HepG2 (cell line): ENCODE data around the gene NTPCR. TPM values are rescaled to one million over a fixed set of nuclear protein-coding genes. Genes with fewer than 3 reads are reported as not detected.

ENCODE experiments used
- BRD4 ChIP-seq: sonication (generic); formaldehyde crosslinking; IDR thresholded peaks from 2 replicates; pipeline ENCODE4 v1.4.0; 2020; ENCODE audit warnings: missing genetic modification reagents
- CBX2 ChIP-seq, 2 experiments: fragments of 200-600 bp in 1 of 2; sonication (generic); formaldehyde crosslinking in 1 of 2; IDR thresholded peaks; 2 replicates each; pipeline versions ENCODE4 v1.7.0 to v1.8.1; 2018 to 2022; ENCODE audit warnings: low read depth in 2 of 2, low read length in 1 of 2, mild to moderate bottlenecking in 1 of 2, missing genetic modification reagents in 1 of 2
- DNMT1 ChIP-seq: sonication (generic); formaldehyde crosslinking; IDR thresholded peaks from 2 replicates; pipeline ENCODE4 v1.5.1; 2020; ENCODE audit warnings: mild to moderate bottlenecking, missing genetic modification reagents
- HES4 ChIP-seq: sonication (generic); formaldehyde crosslinking; IDR thresholded peaks from 2 replicates; pipeline ENCODE4 v1.9.0; 2021; ENCODE audit warnings: mild to moderate bottlenecking, missing genetic modification reagents, borderline replicate concordance
- JUN ChIP-seq: sonication (generic); formaldehyde crosslinking; IDR thresholded peaks from 2 replicates; pipeline ENCODE4 v1.4.0; 2020; ENCODE audit warnings: mild to moderate bottlenecking, missing genetic modification reagents
- JUNB ChIP-seq: sonication (generic); formaldehyde crosslinking; IDR thresholded peaks from 2 replicates; pipeline ENCODE4 v1.8.0; 2022; ENCODE audit warnings: missing genetic modification reagents, mild to moderate bottlenecking, borderline replicate concordance
- KMT2A ChIP-seq: sonication (generic); formaldehyde crosslinking; IDR thresholded peaks from 2 replicates; pipeline ENCODE4 v1.4.0; 2020; ENCODE audit warnings: missing genetic modification reagents
- MAFG ChIP-seq: sonication (generic); formaldehyde crosslinking; IDR thresholded peaks from 2 replicates; pipeline ENCODE4 v1.5.1; 2020; ENCODE audit warnings: mild to moderate bottlenecking, missing genetic modification reagents
- MAZ ChIP-seq, 2 experiments: sonication (generic) in 1 of 2; formaldehyde crosslinking in 1 of 2; IDR thresholded peaks; 2 replicates each; pipeline versions ENCODE4 v1.5.0 to v1.6.1; 2012 to 2020; ENCODE audit warnings: low read depth in 2 of 2, mild to moderate bottlenecking in 2 of 2, borderline replicate concordance in 1 of 2, improper control_type of control experiment in 1 of 2, low read length in 1 of 2, missing genetic modification reagents in 1 of 2, moderate library complexity in 1 of 2
- NCOR1 ChIP-seq: fragments of 200-600 bp; sonication (generic); IDR thresholded peaks from 2 replicates; pipeline ENCODE4 v1.7.0; 2017; ENCODE audit warnings: antibody characterized with exemption, low read length, borderline replicate concordance
- NR3C1 ChIP-seq: sonication (generic); formaldehyde crosslinking; IDR thresholded peaks from 2 replicates; pipeline ENCODE4 v1.4.0; 2020; ENCODE audit warnings: missing genetic modification reagents
- RFX1 ChIP-seq: fragments of 450-650 bp; IDR thresholded peaks from 2 replicates; pipeline ENCODE4 v1.6.1; 2017
- SP1 ChIP-seq, 2 experiments: fragments of 450-650 bp in 1 of 2; sonication (generic) in 1 of 2; formaldehyde crosslinking in 1 of 2; IDR thresholded peaks; 2 replicates each; pipeline versions ENCODE4 v1.4.0 to v1.6.1; 2016 to 2020; ENCODE audit warnings: missing genetic modification reagents in 1 of 2
- SP4 ChIP-seq: sonication (generic); formaldehyde crosslinking; IDR thresholded peaks from 2 replicates; pipeline ENCODE4 v1.8.1; 2023; ENCODE audit warnings: mild to moderate bottlenecking, missing genetic modification reagents
- STAG1 ChIP-seq: sonication (generic); formaldehyde crosslinking; IDR thresholded peaks from 2 replicates; pipeline ENCODE4 v1.4.0; 2020; ENCODE audit warnings: missing genetic modification reagents
- TBL1XR1 ChIP-seq: fragments of 150-350 bp; IDR thresholded peaks from 2 replicates; pipeline ENCODE4 v1.6.1; 2014; ENCODE audit warnings: borderline replicate concordance, low read length; ENCODE audit not compliant: partially characterized antibody
- TERF1 ChIP-seq: sonication (generic); formaldehyde crosslinking; IDR thresholded peaks from 2 replicates; pipeline ENCODE4 v1.8.0; 2022; ENCODE audit warnings: mild to moderate bottlenecking, missing genetic modification reagents, moderate library complexity
- YY1 ChIP-seq: IDR thresholded peaks from 2 replicates; pipeline ENCODE4 v1.6.1; 2011; ENCODE audit warnings: low read length, low read depth, moderate library complexity, mild to moderate bottlenecking; ENCODE audit not compliant: insufficient read depth, insufficient replicate concordance
- ZMAT5 ChIP-seq: sonication (generic); formaldehyde crosslinking; IDR thresholded peaks from 2 replicates; pipeline ENCODE4 v1.5.0; 2020; ENCODE audit warnings: mild to moderate bottlenecking, low read depth, missing genetic modification reagents, borderline replicate concordance
- ZNF30 ChIP-seq: sonication (generic); formaldehyde crosslinking; IDR thresholded peaks from 2 replicates; pipeline ENCODE4 v1.5.0; 2020; ENCODE audit warnings: mild to moderate bottlenecking, missing genetic modification reagents
- ZNF441 ChIP-seq: sonication (generic); formaldehyde crosslinking; IDR thresholded peaks from 2 replicates; pipeline ENCODE4 v1.7.0; 2021; ENCODE audit warnings: missing genetic modification reagents, borderline replicate concordance
- ZNF557 ChIP-seq: sonication (generic); formaldehyde crosslinking; IDR thresholded peaks from 2 replicates; pipeline ENCODE4 v1.4.0; 2020; ENCODE audit warnings: missing genetic modification reagents
- ZNF75D ChIP-seq: sonication (generic); formaldehyde crosslinking; IDR thresholded peaks from 2 replicates; pipeline ENCODE4 v1.8.1; 2023; ENCODE audit warnings: missing genetic modification reagents, mild to moderate bottlenecking, borderline replicate concordance
- ZNF790 ChIP-seq: sonication (generic); formaldehyde crosslinking; IDR thresholded peaks from 2 replicates; pipeline ENCODE4 v1.8.0; 2022; ENCODE audit warnings: missing genetic modification reagents, mild to moderate bottlenecking, borderline replicate concordance
- polyA plus RNA-seq, 8 experiments: library from polyadenylated mRNA; depleted of rRNA in 3 of 8; stranded (reverse) in 7 of 8; unstranded in 1 of 8; fragments of >200 nt; fragmentation: Illumina TruSeq in 4 of 8; extraction: Trizol in 4 of 8; gene quantifications; 2 replicates each; pipeline versions ENCODE4 v1.2.1 to v1.2.3, GENCODE V29; 2011 to 2016; ENCODE audit warnings: low read depth in 4 of 8, missing spikeins in 1 of 8, mixed read lengths in 1 of 8; ENCODE audit not compliant: insufficient read depth in 1 of 8
- total RNA-seq, 5 experiments: library from RNA; depleted of rRNA; stranded (reverse); fragments of >200 nt; fragmentation: Illumina TruSeq; extraction: Trizol; gene quantifications; 2 replicates each; pipeline ENCODE4 v1.2.3, GENCODE V29; 2016; ENCODE audit warnings: low read depth in 1 of 5
- TF ChIP-seq, protein P1 (sequence below): IDR thresholded peaks from 2 replicates; pipeline ENCODE4 v1.6.1; 2016; ENCODE audit warnings: mild to moderate bottlenecking
- TF ChIP-seq, protein P2 (sequence below): IDR thresholded peaks from 2 replicates; pipeline ENCODE4 v1.6.1; 2012; ENCODE audit warnings: inconsistent platforms

The NTPCR gene
- total and polyA plus RNA-seq, 2 of the 13 experiments (the other 11 are each of a cell fraction or from before 2014, with no cell fraction given), result 11.7 to 47.0 TPM

DNA sequence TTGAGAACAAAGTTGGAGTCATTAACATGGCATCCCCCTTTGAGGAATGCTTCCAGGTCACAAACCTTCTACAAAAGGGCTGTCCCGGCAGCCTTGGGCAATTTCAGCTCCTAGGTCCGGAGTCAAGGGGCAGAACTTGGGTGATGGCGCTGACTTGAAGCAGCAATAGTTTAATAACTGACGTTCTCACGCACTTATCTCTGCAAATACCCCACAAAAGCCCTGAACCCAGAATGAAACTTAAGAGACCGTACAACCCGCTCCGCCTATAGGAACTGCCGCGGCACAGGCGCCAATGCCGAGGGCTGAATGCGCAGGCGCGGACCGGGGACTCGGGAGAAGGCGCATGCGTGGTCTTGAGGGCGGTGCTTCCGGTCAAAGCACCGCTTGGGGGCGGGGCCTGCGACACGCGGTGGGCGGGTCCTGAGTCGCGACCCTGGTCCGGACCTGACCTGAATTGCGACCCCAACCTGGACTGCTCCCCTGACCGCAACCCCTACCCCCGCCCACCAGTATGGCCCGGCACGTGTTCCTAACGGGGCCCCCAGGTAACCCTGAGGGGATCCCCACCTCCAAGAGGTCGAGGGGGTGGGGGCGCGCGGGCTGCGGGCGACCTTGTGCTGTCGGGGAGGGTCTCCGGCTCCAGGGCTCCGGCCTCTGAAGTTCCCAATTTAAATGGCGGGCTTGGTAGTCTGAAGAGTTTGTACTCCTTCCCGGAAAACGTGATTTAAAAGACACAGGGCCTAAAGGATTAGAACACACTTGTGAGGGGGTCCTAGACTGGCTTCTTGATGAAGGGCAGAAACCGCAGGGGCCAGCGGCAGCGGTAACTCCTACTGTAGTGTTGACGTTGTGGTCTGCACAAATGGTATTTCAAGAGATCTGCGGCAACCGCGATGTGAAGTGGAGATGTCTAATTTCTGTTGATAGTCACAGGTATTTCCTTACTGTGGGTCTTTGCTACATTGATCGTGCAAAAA lies at the start of gene NTPCR (continued):
- TF ChIP-seq NR3C1 (no peak), RFX1 (no peak), ZNF441 (no peak), TERF1 (CRISPR knock-in tag) (no peak), HES4 (CRISPR knock-in tag) (0 out of 2 replicates have a peak, but pooled peaks have one; percentile 24), JUNB (CRISPR knock-in tag) (no peak), ZNF30 (CRISPR knock-in tag) (0 out of 2 replicates have a peak, but pooled peaks have one; percentile 6), ZNF75D (CRISPR knock-in tag) (no peak), KMT2A (CRISPR knock-in tag) (0 out of 2 replicates have a peak, but pooled peaks have one; percentile 42), CBX2 (IDR thresholded peaks at IDR 0.05; ENCODE audit: low read depth, low read length) (no peak), CBX2 (CRISPR knock-in tag; IDR thresholded peaks at IDR 0.05; ENCODE audit: low read depth) (no peak), STAG1 (no peak), ZNF557 (CRISPR knock-in tag) (no peak), JUN (CRISPR knock-in tag) (no peak), YY1 (peak; percentile 59), ZMAT5 (CRISPR knock-in tag) (no peak), SP4 (CRISPR knock-in tag) (peak; percentile 62; the same call in 1 of the 2 replicates), ZNF790 (CRISPR knock-in tag) (0 out of 2 replicates have a peak, but pooled peaks have one; percentile 52), MAZ (IDR thresholded peaks at IDR 0.05; ENCODE audit: borderline replicate concordance, low read depth, low read length) (no peak), MAZ (CRISPR knock-in tag; IDR thresholded peaks at IDR 0.05; ENCODE audit: low read depth) (no peak), MAFG (CRISPR knock-in tag) (no peak), DNMT1 (CRISPR knock-in tag) (no peak), SP1 (IDR thresholded peaks at IDR 0.05) (no peak), SP1 (CRISPR knock-in tag; IDR thresholded peaks at IDR 0.05) (peak; percentile 81), BRD4 (CRISPR knock-in tag) (0 out of 2 replicates have a peak, but pooled peaks have one; percentile 47), TBL1XR1 (no peak), NCOR1 (no peak)
- TF ChIP-seq, protein P1, sequence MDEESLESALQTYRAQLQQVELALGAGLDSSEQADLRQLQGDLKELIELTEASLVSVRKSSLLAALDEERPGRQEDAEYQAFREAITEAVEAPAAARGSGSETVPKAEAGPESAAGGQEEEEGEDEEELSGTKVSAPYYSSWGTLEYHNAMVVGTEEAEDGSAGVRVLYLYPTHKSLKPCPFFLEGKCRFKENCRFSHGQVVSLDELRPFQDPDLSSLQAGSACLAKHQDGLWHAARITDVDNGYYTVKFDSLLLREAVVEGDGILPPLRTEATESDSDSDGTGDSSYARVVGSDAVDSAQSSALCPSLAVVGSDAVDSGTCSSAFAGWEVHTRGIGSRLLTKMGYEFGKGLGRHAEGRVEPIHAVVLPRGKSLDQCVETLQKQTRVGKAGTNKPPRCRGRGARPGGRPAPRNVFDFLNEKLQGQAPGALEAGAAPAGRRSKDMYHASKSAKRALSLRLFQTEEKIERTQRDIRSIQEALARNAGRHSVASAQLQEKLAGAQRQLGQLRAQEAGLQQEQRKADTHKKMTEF (CRISPR knock-in tag), result 0 out of 2 replicates have a peak, but pooled peaks have one; percentile 21
- TF ChIP-seq, protein P2, sequence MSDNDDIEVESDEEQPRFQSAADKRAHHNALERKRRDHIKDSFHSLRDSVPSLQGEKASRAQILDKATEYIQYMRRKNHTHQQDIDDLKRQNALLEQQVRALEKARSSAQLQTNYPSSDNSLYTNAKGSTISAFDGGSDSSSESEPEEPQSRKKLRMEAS, result peak; percentile 81
